Activated T-helper 2 cell treated with anti-CD3 and anti-CD28 coated beads, Interferon-gamma antibody, Interleukin-2, Interleukin-4, amounts not matched to agents 10 μg/mL and 5 μg/mL and 100 μg/mL, durations not matched to agents 14 hours and 24 hours and 36 hours (primary cell): ENCODE results near the gene MT1E. TPM values are rescaled to one million over a fixed set of nuclear protein-coding genes. Genes with fewer than 3 reads are reported as not detected.

Experiments
- DNase-seq: peaks from one replicate; pipeline ENCODE4 v3.0.0; 2021; ENCODE audit warnings: low spot score
- H3K27ac Mint-ChIP-seq: one replicate; pipeline ENCODE4 v1.8.0; 2021; ENCODE audit warnings: mixed read lengths
- H3K27me3 Mint-ChIP-seq: one replicate; pipeline ENCODE4 v1.8.0; 2021; ENCODE audit warnings: low read depth, mixed read lengths
- H3K36me3 Mint-ChIP-seq: one replicate; pipeline ENCODE4 v1.8.0; 2021; ENCODE audit warnings: low read depth, mixed read lengths
- H3K4me1 Mint-ChIP-seq: one replicate; pipeline ENCODE4 v1.8.0; 2021; ENCODE audit warnings: low read depth, mixed read lengths
- H3K4me3 Mint-ChIP-seq: one replicate; pipeline ENCODE4 v1.8.0; 2021; ENCODE audit warnings: low read depth, mild to moderate bottlenecking, moderate library complexity, mixed read lengths
- H3K9me3 Mint-ChIP-seq: one replicate; pipeline ENCODE4 v1.8.0; 2021; ENCODE audit warnings: mixed read lengths
- intact Hi-C: fragments of 100-400 bp; cut with micrococcal nuclease; formaldehyde crosslinking; loops from one replicate; pipeline ENCODE4 v1.15.1; 2023
- total RNA-seq: library from RNA; stranded (reverse); gene quantifications from 2 replicates; pipeline ENCODE4 v1.2.3, GENCODE V29; 2022

The MT1E gene
- total RNA-seq, 1 donor from 2014 or later: 181 TPM

GRCh38 chr16:56643833-56644232, 18.3 kb downstream of the MT1E start:
- Mint-ChIP-seq H3K4me3 (peak overlapping the region; percentile 70), H3K27ac (peak overlapping the region; percentile 26), H3K9me3 (no peaks in the 10 kb centered on the region), H3K4me1 (peaks cover 21% of the 10 kb centered on the region), H3K36me3 (no peaks in the 10 kb centered on the region), H3K27me3 (peaks cover 51% of the 10 kb centered on the region)
- DNase-seq: no peak
- intact Hi-C loops: loop anchor here (1.0 to 5.0 kb wide), 6 partner anchors 13 to 58 kb away; partner anchors contain the start of genes MT1E, MT1F and MT1X

- intact Hi-C loops: no loop called here
- H3K27ac Mint-ChIP-seq: no peak overlapping the region
- peaks cover 21% of the 10 kb centered on the region for H3K4me1 Mint-ChIP-seq
- H3K4me3 Mint-ChIP-seq: no peak overlapping the region
- peaks cover 42% of the 10 kb centered on the region for H3K27me3 Mint-ChIP-seq
- H3K9me3 Mint-ChIP-seq: no peaks in the 10 kb centered on the region
- no peak for DNase-seq
- no peaks in the 10 kb centered on the region for H3K36me3 Mint-ChIP-seq
Observed at GRCh38 chr16:56645311-56645710, 19.7 kb downstream of the MT1E start.

DNA sequence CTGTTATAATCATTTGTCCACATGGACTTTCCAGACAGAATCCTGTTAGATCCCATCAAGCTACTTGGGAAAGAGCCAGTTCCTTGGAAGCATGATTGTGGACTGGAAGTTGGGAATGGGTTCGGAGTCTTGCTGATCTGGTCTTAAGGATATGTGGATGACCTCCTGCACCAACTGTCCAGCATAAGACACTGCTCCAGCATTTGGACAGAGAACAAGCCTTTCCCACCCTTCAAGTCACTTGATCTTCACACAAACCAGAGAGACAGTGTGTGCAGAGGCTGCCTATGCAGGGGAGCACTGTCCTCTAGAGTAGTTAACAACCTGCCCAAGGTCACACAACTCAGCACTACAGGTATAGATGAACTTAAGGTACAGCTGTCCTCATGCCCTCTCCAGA, 20.3 kb downstream of the MT1E start:
- Mint-ChIP-seq H3K27ac (no peak overlapping the region), H3K4me3 (no peak overlapping the region), H3K9me3 (no peaks in the 10 kb centered on the region), H3K36me3 (no peaks in the 10 kb centered on the region), H3K4me1 (peaks cover 21% of the 10 kb centered on the region), H3K27me3 (peaks cover 40% of the 10 kb centered on the region)
- intact Hi-C loops: no loop called here
- no peak for DNase-seq

- no peak for DNase-seq
- Mint-ChIP-seq H3K27me3 (peaks cover 37% of the 10 kb centered on the region), H3K36me3 (no peaks in the 10 kb centered on the region), H3K4me3 (no peak overlapping the region), H3K4me1 (peaks cover 12% of the 10 kb centered on the region), H3K27ac (no peak overlapping the region), H3K9me3 (no peaks in the 10 kb centered on the region)
- intact Hi-C loops: no loop called here
Observed at GRCh38 chr16:56647641-56648431, 22.3 kb downstream of the MT1E start.

DNA sequence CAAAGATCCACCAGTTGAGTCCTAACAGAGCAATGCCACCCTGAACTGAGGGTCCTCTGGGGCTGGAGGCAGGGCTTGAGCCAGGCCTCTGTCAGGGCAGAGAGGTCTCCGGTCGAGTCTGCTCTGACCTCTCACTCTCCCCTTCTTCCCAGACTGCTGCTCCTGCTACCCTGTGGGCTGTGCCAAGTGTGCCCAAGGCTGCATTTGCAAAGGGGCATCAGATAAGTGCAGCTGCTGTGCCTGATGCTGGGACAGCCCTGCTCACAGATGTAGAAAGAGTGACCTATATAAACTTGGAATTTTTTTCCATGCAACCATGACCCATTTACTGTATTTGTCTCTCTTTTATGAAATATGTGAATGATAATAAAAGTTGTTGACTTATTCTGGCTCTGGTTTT, 23.7 kb downstream of the MT1E start:
- Mint-ChIP-seq H3K4me3 (no peak overlapping the region), H3K36me3 (no peaks in the 10 kb centered on the region), H3K4me1 (no peaks in the 10 kb centered on the region), H3K27ac (no peak overlapping the region), H3K27me3 (peaks cover 42% of the 10 kb centered on the region), H3K9me3 (no peaks in the 10 kb centered on the region)
- intact Hi-C loops: no loop called here
- DNase-seq: no peak

DNA sequence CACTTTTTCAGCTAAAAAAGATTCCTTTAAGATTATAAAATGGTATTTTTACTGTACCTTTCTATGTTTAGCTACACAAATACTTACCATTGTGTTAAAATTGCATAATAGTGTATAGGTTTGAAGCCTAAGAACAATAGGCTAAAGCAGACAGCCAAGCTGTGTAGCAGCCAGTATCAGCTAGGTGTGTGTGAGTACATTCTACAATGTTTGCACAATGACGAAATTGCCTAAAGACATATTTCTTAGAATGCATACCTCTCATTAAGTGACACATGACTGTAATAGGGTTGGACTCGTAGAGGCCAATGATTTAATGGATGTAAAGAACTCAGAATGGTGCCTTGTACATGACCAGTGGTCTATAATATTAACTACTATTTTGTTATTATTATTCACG, 24.2 kb downstream of the MT1E start:
- no peak overlapping the region for H3K4me3 Mint-ChIP-seq
- DNase-seq: no peak
- no peaks in the 10 kb centered on the region for H3K9me3 Mint-ChIP-seq
- no peaks in the 10 kb centered on the region for H3K36me3 Mint-ChIP-seq
- no peak overlapping the region for H3K27ac Mint-ChIP-seq
- H3K27me3 Mint-ChIP-seq: peaks cover 42% of the 10 kb centered on the region
- no peaks in the 10 kb centered on the region for H3K4me1 Mint-ChIP-seq
- intact Hi-C loops: no loop called here

- H3K27ac Mint-ChIP-seq: no peak within 1 kb of the TSS
Observed at GRCh38 chr16:56651586-56651985, 26.0 kb downstream of the MT1E start, which contains the start of gene MT1B. Gene MT1B, plus strand, starts transcription at chr16:56651886. Its CDS starts 68 bp downstream, at chr16:56651954.

DNA sequence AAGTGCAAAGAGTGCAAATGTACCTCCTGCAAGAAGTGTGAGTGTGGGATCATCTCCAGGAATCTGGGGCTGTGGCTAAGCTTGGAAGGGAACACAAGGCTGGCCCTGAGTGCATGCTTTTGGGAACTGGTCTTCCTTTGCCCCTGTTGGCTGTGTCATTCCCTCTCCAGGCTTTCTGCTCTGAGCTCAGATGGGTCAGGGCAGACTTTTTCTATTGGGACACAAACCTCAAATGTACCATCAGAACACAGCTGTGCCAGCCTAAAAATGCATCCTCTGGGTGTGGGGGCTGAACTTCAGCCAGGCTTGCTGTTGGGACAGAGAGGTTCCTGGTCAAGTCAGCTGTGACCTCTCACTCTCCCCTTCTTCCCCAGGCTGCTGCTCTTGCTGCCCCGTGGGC, 27.0 kb downstream of the MT1E start:
- H3K27me3 Mint-ChIP-seq: peaks cover 23% of the 10 kb centered on the region
- H3K36me3 Mint-ChIP-seq: no peaks in the 10 kb centered on the region
- DNase-seq: no peak
- H3K27ac Mint-ChIP-seq: no peak overlapping the region
- no peak overlapping the region for H3K4me3 Mint-ChIP-seq
- peaks cover 4% of the 10 kb centered on the region for H3K4me1 Mint-ChIP-seq
- H3K9me3 Mint-ChIP-seq: no peaks in the 10 kb centered on the region
- intact Hi-C loops: no loop called here

More at GRCh38 chr16:56651586-56651985, 26.0 kb downstream of the MT1E start, which contains the start of gene MT1B:
- Mint-ChIP-seq H3K4me1 (no peaks in the 10 kb centered on the region), H3K4me3 (no peak within 1 kb of the TSS), H3K36me3 (no peaks in the 10 kb centered on the region), H3K9me3 (no peaks in the 10 kb centered on the region), H3K27me3 (peaks cover 30% of the 10 kb centered on the region)
- DNase-seq: no peak
- intact Hi-C loops: no loop called here

- intact Hi-C loops: no loop called here
- no peak overlapping the region for H3K4me3 Mint-ChIP-seq
- H3K27ac Mint-ChIP-seq: no peak overlapping the region
- no peaks in the 10 kb centered on the region for H3K36me3 Mint-ChIP-seq
- DNase-seq: no peak
- no peaks in the 10 kb centered on the region for H3K9me3 Mint-ChIP-seq
- peaks cover 9% of the 10 kb centered on the region for H3K4me1 Mint-ChIP-seq
- H3K27me3 Mint-ChIP-seq: peaks cover 22% of the 10 kb centered on the region
Observed at GRCh38 chr16:56653218-56653617, 27.6 kb downstream of the MT1E start.

DNA sequence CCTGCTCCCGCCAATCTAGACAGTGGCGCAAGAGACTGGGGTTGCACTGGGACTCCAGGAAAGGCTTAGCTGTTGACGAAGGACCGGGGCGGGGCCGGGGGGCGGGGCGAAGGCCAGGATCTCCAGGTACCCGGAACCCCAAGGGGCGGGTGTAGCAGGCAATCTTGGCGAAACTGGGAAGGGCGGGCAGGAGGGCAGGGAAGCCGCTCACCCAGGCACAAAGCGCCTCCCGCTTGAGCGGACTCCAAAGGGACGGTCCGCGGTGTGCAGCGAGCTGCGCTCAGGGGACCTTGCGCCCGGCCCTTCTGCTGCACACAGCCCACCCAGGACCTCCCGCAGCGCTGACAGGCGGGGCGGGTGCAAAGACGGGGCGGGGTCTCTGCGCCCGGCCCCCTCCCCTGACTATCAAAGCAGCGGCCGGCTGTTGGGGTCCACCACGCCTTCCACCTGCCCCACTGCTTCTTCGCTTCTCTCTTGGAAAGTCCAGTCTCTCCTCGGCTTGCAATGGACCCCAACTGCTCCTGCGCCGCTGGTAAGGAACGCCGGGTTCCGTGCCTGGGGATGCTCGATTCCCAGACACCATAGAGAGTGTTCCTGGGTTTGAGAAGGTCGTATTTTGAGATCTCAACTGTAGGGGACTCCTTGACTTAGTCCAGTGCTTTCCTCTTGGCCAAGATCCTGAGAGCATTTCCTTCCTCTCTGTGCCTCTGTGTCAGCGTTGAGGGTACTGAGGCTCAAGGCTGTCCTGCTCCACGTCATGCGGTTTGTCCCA, 32.2 kb downstream of the MT1E start, which contains the start of gene MT1F:
Gene MT1F (plus strand): TSS at position 405 of the 772 bp plus-strand sequence. CDS start 100 bp downstream, at position 505.
- intact Hi-C loops: loop anchor here (1.0 kb wide), 1 partner anchor 14 kb away; no protein-coding TSS in a partner anchor
- H3K4me1 Mint-ChIP-seq: peaks cover 19% of the 10 kb centered on the region
- H3K27me3 Mint-ChIP-seq: peaks cover 22% of the 10 kb centered on the region
- H3K27ac Mint-ChIP-seq: peak within 1 kb of the TSS; percentile 79
- peak within 1 kb of the TSS; percentile 96 for H3K4me3 Mint-ChIP-seq
- peak; percentile 47 for DNase-seq
- H3K36me3 Mint-ChIP-seq: no peaks in the 10 kb centered on the region
- no peaks in the 10 kb centered on the region for H3K9me3 Mint-ChIP-seq

- no peaks in the 10 kb centered on the region for H3K36me3 Mint-ChIP-seq
- intact Hi-C loops: no loop called here
- H3K9me3 Mint-ChIP-seq: no peaks in the 10 kb centered on the region
- H3K4me3 Mint-ChIP-seq: peak overlapping the region; percentile 96
- H3K4me1 Mint-ChIP-seq: peaks cover 21% of the 10 kb centered on the region
- no peak for DNase-seq
- H3K27me3 Mint-ChIP-seq: peaks cover 19% of the 10 kb centered on the region
- no peak overlapping the region for H3K27ac Mint-ChIP-seq
Observed at GRCh38 chr16:56658327-56658875, 32.8 kb downstream of the MT1E start.

- peaks cover 35% of the 10 kb centered on the region for H3K4me1 Mint-ChIP-seq
- DNase-seq: no peak
- peaks cover 31% of the 10 kb centered on the region for H3K27me3 Mint-ChIP-seq
- peak overlapping the region; percentile 70 for H3K27ac Mint-ChIP-seq
- no peaks in the 10 kb centered on the region for H3K36me3 Mint-ChIP-seq
- intact Hi-C loops: no loop called here
- no peaks in the 10 kb centered on the region for H3K9me3 Mint-ChIP-seq
- H3K4me3 Mint-ChIP-seq: peak overlapping the region; percentile 73
Observed at GRCh38 chr16:56662357-56663354, 37.1 kb downstream of the MT1E start.
